Activated CD4-positive, alpha-beta T cell treated with anti-CD3 and anti-CD28 coated beads, Interleukin-2, Interleukin-6, amounts not matched to agents 100 ng/mL and 50 ng/mL, durations not matched to agents 16 hours and 8 hours (primary cell): ENCODE measurements around the gene TP73.

ENCODE experiments used
- DNase-seq: peaks from one replicate; pipeline ENCODE4 v3.0.0-alpha.2; 2020

The TP73 gene

GRCh38 chr1:3651930-3652547, at the start of gene TP73:
Gene TP73, plus strand, starts transcription at chr1:3652516. Its CDS starts 29,850 bp downstream, at chr1:3682366.
- DNase-seq = no peak

GRCh38 chr1:3603156-3603555, 49.2 kb upstream of the TP73 start:
- DNase-seq = no peak

- no peak for DNase-seq
These were observed 48.5 kb upstream of the TP73 start for GRCh38 chr1:3603571-3604467.

- no peak for DNase-seq
These were observed 47.8 kb upstream of the TP73 start for GRCh38 chr1:3604468-3604974.

GRCh38 chr1:3604997-3605823, 47.1 kb upstream of the TP73 start:
- no peak for DNase-seq

GRCh38 chr1:3606779-3607702, 45.3 kb upstream of the TP73 start:
- no peak for DNase-seq

- DNase-seq = no peak
These were observed 44.6 kb upstream of the TP73 start for GRCh38 chr1:3607703-3608065.

- DNase-seq = no peak
These were observed 44.2 kb upstream of the TP73 start for GRCh38 chr1:3608154-3608553.

GRCh38 chr1:3609016-3609768, 43.1 kb upstream of the TP73 start:
- no peak for DNase-seq

- DNase-seq = no peak
These were observed 42.4 kb upstream of the TP73 start for GRCh38 chr1:3609769-3610526.

GRCh38 chr1:3610527-3611169, 41.7 kb upstream of the TP73 start:
- DNase-seq = no peak

- DNase-seq = peak; percentile 43
These were observed 40.9 kb upstream of the TP73 start, which contains the start of gene MEGF6 for GRCh38 chr1:3611170-3612019. Gene MEGF6, minus strand, starts transcription at chr1:3611508. Its CDS starts 240 bp downstream, at chr1:3611268.

- DNase-seq = no peak
These were observed 40.2 kb upstream of the TP73 start for GRCh38 chr1:3612123-3612522.

- DNase-seq = no peak
These were observed 37.3 kb upstream of the TP73 start for GRCh38 chr1:3614755-3615742.

- DNase-seq = no peak
These were observed 35.5 kb upstream of the TP73 start for GRCh38 chr1:3616861-3617260.

GRCh38 chr1:3617806-3618345, 34.4 kb upstream of the TP73 start:
- DNase-seq = no peak

GRCh38 chr1:3618531-3618880, 33.8 kb upstream of the TP73 start:
- DNase-seq = no peak
